Keratinocyte (primary cell): ENCODE results near the gene SLC1A4. TPM values are rescaled to one million over a fixed set of nuclear protein-coding genes. Genes with fewer than 3 reads are reported as not detected.

ENCODE experiments used
- DNase-seq: peaks from one replicate; pipeline ENCODE4 v3.0.0-alpha.2; 2011; ENCODE audit warnings: low read depth, missing footprints, low spot score
- FAIRE-seq: peaks from 2 replicates; lab custom pipeline; 2011; peaks lifted over from hg19 to GRCh38; lab: Jason Lieb, UNC
- H2AFZ ChIP-seq: 2 replicates; pipeline ENCODE4 v1.6.0; 2012; ENCODE audit warnings: low read length, control low read depth, inconsistent platforms; ENCODE audit not compliant: control insufficient read depth
- H3K27ac ChIP-seq: 2 replicates; pipeline ENCODE4 v1.5.1; 2011; ENCODE audit warnings: low read length; ENCODE audit not compliant: control insufficient read depth, insufficient read depth
- H3K27me3 ChIP-seq: 3 replicates; pipeline ENCODE4 v1.6.0; 2011; ENCODE audit warnings: low read length; ENCODE audit not compliant: control insufficient read depth, insufficient read depth; ENCODE audit errors: extremely low read depth
- H3K36me3 ChIP-seq, 2 experiments: 2 replicates in 1 of 2; 3 replicates in 1 of 2; pipeline ENCODE4 v1.5.1; 2011; ENCODE audit warnings: low read length in 2 of 2, mild to moderate bottlenecking in 1 of 2; ENCODE audit not compliant: control insufficient read depth in 2 of 2, insufficient read depth in 2 of 2; ENCODE audit errors: extremely low read depth in 1 of 2
- H3K4me1 ChIP-seq: 3 replicates; pipeline ENCODE4 v1.5.1; 2011; ENCODE audit warnings: low read length; ENCODE audit not compliant: control insufficient read depth, insufficient read depth; ENCODE audit errors: extremely low read depth
- H3K4me2 ChIP-seq: 3 replicates; pipeline ENCODE4 v1.6.0; 2011; ENCODE audit warnings: low read depth, low read length; ENCODE audit not compliant: control insufficient read depth, insufficient read depth; ENCODE audit errors: extremely low read depth
- H3K4me3 ChIP-seq, 3 experiments: fragments of 200-600 bp in 1 of 3; sonication (generic) in 1 of 3; 2 replicates in 2 of 3; 3 replicates in 1 of 3; pipeline ENCODE4 v1.5.1; 2011 to 2016; ENCODE audit warnings: low read length in 3 of 3, mild to moderate bottlenecking in 3 of 3, control low read depth in 2 of 3, inconsistent platforms in 1 of 3, low read depth in 1 of 3, mixed read lengths in 1 of 3, mixed run types in 1 of 3, moderate library complexity in 1 of 3; ENCODE audit not compliant: control insufficient read depth in 2 of 3, insufficient read depth in 2 of 3; ENCODE audit errors: extremely low read depth in 1 of 3
- H3K79me2 ChIP-seq: 2 replicates; pipeline ENCODE4 v1.6.0; 2012; ENCODE audit warnings: low read length; ENCODE audit not compliant: control insufficient read depth, insufficient read depth
- H3K9ac ChIP-seq: 3 replicates; pipeline ENCODE4 v1.6.0; 2011; ENCODE audit warnings: low read length; ENCODE audit not compliant: control insufficient read depth, insufficient read depth; ENCODE audit errors: extremely low read depth
- H3K9me1 ChIP-seq: 3 replicates; pipeline ENCODE4 v1.6.0; 2011; ENCODE audit warnings: low read length; ENCODE audit not compliant: control insufficient read depth, insufficient read depth; ENCODE audit errors: extremely low read depth
- H3K9me3 ChIP-seq: 2 replicates; pipeline ENCODE4 v1.5.1; 2012; ENCODE audit warnings: low read depth, low read length; ENCODE audit not compliant: control insufficient read depth
- H4K20me1 ChIP-seq: 3 replicates; pipeline ENCODE4 v1.6.0; 2011; ENCODE audit warnings: low read length; ENCODE audit not compliant: control insufficient read depth, insufficient read depth; ENCODE audit errors: extremely low read depth
- EZH2 ChIP-seq: IDR thresholded peaks from one replicate; pipeline ENCODE4 v1.6.1; 2012; ENCODE audit warnings: inconsistent platforms, mild to moderate bottlenecking, low read length, moderate library complexity
- dilution Hi-C: fragments of 300-500 bp; cut with MboI; formaldehyde crosslinking; loops from one replicate; pipeline ENCODE4 v1.7.0; 2020; ENCODE audit warnings: low sequenced_read_pairs; ENCODE audit not compliant: extremely low pct_ligation_motif_present
- polyA plus RNA-seq, 5 experiments: library from polyadenylated mRNA; depleted of rRNA in 3 of 5; stranded (reverse) in 3 of 5; stranded (forward) in 1 of 5; unstranded in 1 of 5; fragments of >200 nt; gene quantifications; 1 replicate in 1 of 5; 2 replicates in 3 of 5; 3 replicates in 1 of 5; pipeline versions ENCODE4 v1.2.1 to v1.2.3, GENCODE V29; 2011 to 2012; ENCODE audit warnings: missing spikeins in 2 of 5, low read depth in 1 of 5, low replicate concordance in 1 of 5
- TF ChIP-seq, protein P1 (sequence below), 3 experiments: IDR thresholded peaks in 1 of 3; conservative IDR thresholded peaks in 1 of 3; optimal IDR thresholded peaks in 1 of 3; 2 replicates in 2 of 3; 3 replicates in 1 of 3; pipeline versions ENCODE3 to v1.5.1; 2011; ENCODE audit warnings: low read length in 3 of 3, mild to moderate bottlenecking in 3 of 3, moderate library complexity in 2 of 3, control low read depth in 1 of 3, inconsistent platforms in 1 of 3; ENCODE audit not compliant: insufficient read depth in 2 of 3; ENCODE audit errors: extremely low read depth in 1 of 3

The SLC1A4 gene
- polyA plus RNA-seq, 1 donor (not counting 4 experiments of a cell fraction or from before 2014, with no cell fraction given): 8.2 TPM

DNA sequence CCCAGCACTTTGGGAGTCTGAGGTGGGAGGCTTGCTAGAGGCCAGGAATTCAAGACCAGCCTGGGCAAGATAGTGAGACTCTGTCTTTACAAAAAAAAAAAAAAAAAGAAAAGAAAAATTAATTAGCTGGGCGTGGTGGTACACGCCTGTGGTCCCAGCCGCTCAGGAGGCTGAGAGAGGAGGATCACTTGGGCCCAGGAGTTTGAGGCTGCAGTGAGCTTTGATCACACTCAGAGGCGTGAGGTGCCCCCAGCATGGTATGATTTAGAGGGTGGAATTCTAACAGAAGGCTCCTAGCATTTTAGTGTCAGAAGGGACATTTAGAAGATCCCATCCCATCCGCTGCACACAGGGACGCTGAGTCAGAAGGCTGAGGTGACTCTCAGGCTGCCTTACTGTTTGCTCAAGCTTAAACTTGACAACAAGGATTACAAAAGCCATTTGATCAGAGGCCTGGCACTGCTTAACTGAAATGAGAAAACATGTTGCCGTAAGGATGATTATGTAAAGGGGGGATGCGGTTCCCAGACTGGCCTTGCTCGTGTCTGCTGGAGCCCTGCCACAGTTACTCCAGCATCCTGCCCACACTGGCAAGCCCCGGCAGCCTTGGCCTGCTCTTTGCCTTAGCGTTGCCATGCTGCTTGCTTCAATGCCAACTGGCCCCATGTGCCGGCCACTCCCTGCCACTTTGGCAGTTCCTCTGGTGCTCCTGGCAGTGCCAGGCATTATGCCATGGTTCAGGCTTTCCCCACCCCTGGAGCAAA lies 45.6 kb upstream of the SLC1A4 start:
- H3K9ac ChIP-seq: no peak overlapping the region
- H3K4me3 ChIP-seq: no peak overlapping the region
- no peaks in the 10 kb centered on the region for H3K9me1 ChIP-seq
- H3K36me3 ChIP-seq: no peaks in the 10 kb centered on the region
- H2AFZ ChIP-seq: peak overlapping the region; percentile 22
- peak overlapping the region; percentile 11 for H3K27ac ChIP-seq
- H3K9me3 ChIP-seq: no peaks in the 10 kb centered on the region
- H3K4me1 ChIP-seq: peaks cover 40% of the 10 kb centered on the region
- H3K27me3 ChIP-seq: no peaks in the 10 kb centered on the region
- no peaks in the 10 kb centered on the region for H4K20me1 ChIP-seq
- peak overlapping the region; percentile 30 for H3K4me2 ChIP-seq
- H3K79me2 ChIP-seq: no peaks in the 10 kb centered on the region
- TF ChIP-seq EZH2: no peak
- TF ChIP-seq, protein P1, sequence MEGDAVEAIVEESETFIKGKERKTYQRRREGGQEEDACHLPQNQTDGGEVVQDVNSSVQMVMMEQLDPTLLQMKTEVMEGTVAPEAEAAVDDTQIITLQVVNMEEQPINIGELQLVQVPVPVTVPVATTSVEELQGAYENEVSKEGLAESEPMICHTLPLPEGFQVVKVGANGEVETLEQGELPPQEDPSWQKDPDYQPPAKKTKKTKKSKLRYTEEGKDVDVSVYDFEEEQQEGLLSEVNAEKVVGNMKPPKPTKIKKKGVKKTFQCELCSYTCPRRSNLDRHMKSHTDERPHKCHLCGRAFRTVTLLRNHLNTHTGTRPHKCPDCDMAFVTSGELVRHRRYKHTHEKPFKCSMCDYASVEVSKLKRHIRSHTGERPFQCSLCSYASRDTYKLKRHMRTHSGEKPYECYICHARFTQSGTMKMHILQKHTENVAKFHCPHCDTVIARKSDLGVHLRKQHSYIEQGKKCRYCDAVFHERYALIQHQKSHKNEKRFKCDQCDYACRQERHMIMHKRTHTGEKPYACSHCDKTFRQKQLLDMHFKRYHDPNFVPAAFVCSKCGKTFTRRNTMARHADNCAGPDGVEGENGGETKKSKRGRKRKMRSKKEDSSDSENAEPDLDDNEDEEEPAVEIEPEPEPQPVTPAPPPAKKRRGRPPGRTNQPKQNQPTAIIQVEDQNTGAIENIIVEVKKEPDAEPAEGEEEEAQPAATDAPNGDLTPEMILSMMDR (optimal IDR thresholded peaks at IDR 0.05 in 1 of 3, IDR thresholded peaks at IDR 0.05 in 1 of 3, conservative IDR thresholded peaks at IDR 0.05 in 1 of 3; ENCODE audit: extremely low read depth in 1 of 3, insufficient read depth in 2 of 3, low read length in 3 of 3): no peak
- FAIRE-seq (peak; percentile 55), DNase-seq (no peak)
- dilution Hi-C loops: no loop called here

DNA sequence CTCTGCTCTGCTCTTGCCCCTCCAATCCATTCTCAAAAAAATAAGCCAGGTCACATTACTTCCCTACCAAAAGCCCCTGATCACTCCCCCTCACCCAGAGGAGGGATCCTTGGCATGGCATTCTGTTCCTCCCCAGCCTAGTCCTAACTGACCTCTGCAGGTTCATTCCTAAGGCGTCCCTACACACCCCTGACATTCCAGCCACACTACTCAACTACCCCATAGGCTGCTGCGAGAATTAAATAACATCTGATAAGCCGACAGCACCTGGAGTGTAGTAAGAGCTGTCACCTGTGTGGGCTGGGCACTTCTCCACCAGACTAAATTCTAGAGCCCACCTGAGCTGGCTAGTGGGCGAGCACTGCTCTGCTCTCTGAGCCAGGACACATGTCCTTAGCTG lies 44.7 kb upstream of the SLC1A4 start:
- TF ChIP-seq, protein P1 (optimal IDR thresholded peaks at IDR 0.05 in 1 of 3, IDR thresholded peaks at IDR 0.05 in 1 of 3, conservative IDR thresholded peaks at IDR 0.05 in 1 of 3; ENCODE audit: extremely low read depth in 1 of 3, insufficient read depth in 2 of 3, low read length in 3 of 3): no peak
- TF ChIP-seq EZH2: no peak
- H3K9me1 ChIP-seq: no peaks in the 10 kb centered on the region
- H2AFZ ChIP-seq: no peak overlapping the region
- peaks cover 43% of the 10 kb centered on the region for H3K4me1 ChIP-seq
- no peaks in the 10 kb centered on the region for H4K20me1 ChIP-seq
- no peak for DNase-seq
- no peak for FAIRE-seq
- H3K36me3 ChIP-seq: no peaks in the 10 kb centered on the region
- no peak overlapping the region for H3K27ac ChIP-seq
- no peaks in the 10 kb centered on the region for H3K9me3 ChIP-seq
- no peaks in the 10 kb centered on the region for H3K27me3 ChIP-seq
- H3K4me3 ChIP-seq: no peak overlapping the region
- H3K4me2 ChIP-seq: no peak overlapping the region
- dilution Hi-C loops: no loop called here
- no peak overlapping the region for H3K9ac ChIP-seq
- H3K79me2 ChIP-seq: no peaks in the 10 kb centered on the region
